Activated CD4-positive, alpha-beta T cell treated with anti-CD3 and anti-CD28 coated beads, Interleukin-2, amount 10 ng/mL, durations not matched to agents 24 days and 14 days (primary cell): Measurements from ENCODE around the gene CEPT1. TPM values are rescaled to one million over a fixed set of nuclear protein-coding genes. Genes with fewer than 3 reads are reported as not detected.
"Not testable (repeated sequence)": the region's sequence is repeated elsewhere in the genome, so short reads cannot be mapped to it uniquely, and the experiment has no call there.

Experiments used
- DNase-seq: peaks from one replicate; pipeline ENCODE4 v3.0.0; 2022
- H3K27ac Mint-ChIP-seq: one replicate; pipeline ENCODE4 v1.8.0; 2022; ENCODE audit warnings: mild to moderate bottlenecking, mixed read lengths
- H3K27me3 Mint-ChIP-seq: one replicate; pipeline ENCODE4 v1.8.0; 2022; ENCODE audit warnings: mixed read lengths
- H3K36me3 Mint-ChIP-seq: one replicate; pipeline ENCODE4 v1.8.0; 2022; ENCODE audit warnings: low read depth, mild to moderate bottlenecking, mixed read lengths
- H3K4me1 Mint-ChIP-seq: one replicate; pipeline ENCODE4 v1.8.0; 2021; ENCODE audit warnings: mixed read lengths
- H3K4me3 Mint-ChIP-seq: one replicate; pipeline ENCODE4 v1.8.0; 2022; ENCODE audit warnings: mild to moderate bottlenecking, moderate library complexity, mixed read lengths
- H3K9me3 Mint-ChIP-seq: one replicate; pipeline ENCODE4 v1.8.0; 2021; ENCODE audit warnings: mixed read lengths
- intact Hi-C: fragments of 100-400 bp; cut with micrococcal nuclease; formaldehyde crosslinking; loops from one replicate; pipeline ENCODE4 v1.15.1; 2023
- total RNA-seq: library from RNA; stranded (reverse); gene quantifications from 2 replicates; pipeline ENCODE4 v1.2.3, GENCODE V29; 2022

CEPT1 gene
- 32.4 and 32.9 TPM in 2 replicates for total RNA-seq

GRCh38 chr1:111139956-111140679, at the start of gene CEPT1, which contains the start of gene DRAM2:
Gene CEPT1 (plus strand): TSS chr1:111140223. CDS start chr1:111147715, 7,492 bp downstream.
Gene DRAM2 (minus strand): TSS chr1:111140093. CDS start chr1:111131554, 8,539 bp downstream.
- H3K9me3 Mint-ChIP-seq: no peaks in the 10 kb centered on the region
- no peaks in the 10 kb centered on the region for H3K27me3 Mint-ChIP-seq
- peaks cover 33% of the 10 kb centered on the region for H3K4me1 Mint-ChIP-seq
- peak within 1 kb of the TSS; percentile 92 for H3K4me3 Mint-ChIP-seq
- intact Hi-C loops: loop anchor here (1.0 to 10.0 kb wide), 7 partner anchors 61 to 617 kb away; partner anchors contain the start of genes ATP5PB, CD53, DDX20 and DENND2D
- peak within 1 kb of the TSS; percentile 95 for H3K27ac Mint-ChIP-seq
- peaks cover 26% of the 10 kb centered on the region for H3K36me3 Mint-ChIP-seq
- peak; percentile 98 for DNase-seq

- intact Hi-C loops, H3K27me3 Mint-ChIP-seq, H3K27ac Mint-ChIP-seq, H3K4me3 Mint-ChIP-seq, H3K4me1 Mint-ChIP-seq, DNase-seq, H3K36me3 Mint-ChIP-seq: not testable (repeated sequence)
- H3K9me3 Mint-ChIP-seq: peaks cover 39% of the 10 kb centered on the region
These were observed 44.6 kb upstream of the CEPT1 start for GRCh38 chr1:111095421-111095820.

GRCh38 chr1:111097356-111098099, 42.5 kb upstream of the CEPT1 start:
- Mint-ChIP-seq H3K27me3 (peaks cover 6% of the 10 kb centered on the region), H3K4me1 (no peaks in the 10 kb centered on the region), H3K4me3 (no peak overlapping the region), H3K27ac (no peak overlapping the region), H3K9me3 (peaks cover 49% of the 10 kb centered on the region), H3K36me3 (no peaks in the 10 kb centered on the region)
- intact Hi-C loops: no loop called here
- DNase-seq: no peak

GRCh38 chr1:111099289-111099688, 40.7 kb upstream of the CEPT1 start:
- Mint-ChIP-seq H3K27me3 (peaks cover 2% of the 10 kb centered on the region), H3K4me3 (no peak overlapping the region), H3K27ac (no peak overlapping the region), H3K9me3 (peaks cover 40% of the 10 kb centered on the region), H3K36me3 (no peaks in the 10 kb centered on the region), H3K4me1 (no peaks in the 10 kb centered on the region)
- DNase-seq: no peak
- intact Hi-C loops: no loop called here

GRCh38 chr1:111101854-111102642, 38.0 kb upstream of the CEPT1 start:
- peaks cover 36% of the 10 kb centered on the region for H3K9me3 Mint-ChIP-seq
- DNase-seq: no peak
- H3K27me3 Mint-ChIP-seq: peaks cover 4% of the 10 kb centered on the region
- no peaks in the 10 kb centered on the region for H3K36me3 Mint-ChIP-seq
- no peak overlapping the region for H3K27ac Mint-ChIP-seq
- no peak overlapping the region for H3K4me3 Mint-ChIP-seq
- H3K4me1 Mint-ChIP-seq: no peaks in the 10 kb centered on the region
- intact Hi-C loops: no loop called here

GRCh38 chr1:111104981-111105380, 35.0 kb upstream of the CEPT1 start:
- no peak overlapping the region for H3K4me3 Mint-ChIP-seq
- peaks cover 4% of the 10 kb centered on the region for H3K36me3 Mint-ChIP-seq
- no peaks in the 10 kb centered on the region for H3K4me1 Mint-ChIP-seq
- peaks cover 4% of the 10 kb centered on the region for H3K27me3 Mint-ChIP-seq
- no peak overlapping the region for H3K27ac Mint-ChIP-seq
- H3K9me3 Mint-ChIP-seq: peaks cover 34% of the 10 kb centered on the region
- intact Hi-C loops: no loop called here
- no peak for DNase-seq

- Mint-ChIP-seq H3K4me3 (no peak overlapping the region), H3K27me3 (peaks cover 1% of the 10 kb centered on the region), H3K27ac (no peak overlapping the region), H3K36me3 (peaks cover 15% of the 10 kb centered on the region), H3K9me3 (peaks cover 12% of the 10 kb centered on the region), H3K4me1 (no peaks in the 10 kb centered on the region)
- intact Hi-C loops: no loop called here
- DNase-seq: no peak
These were observed 29.7 kb upstream of the CEPT1 start for GRCh38 chr1:111110197-111110899.

- DNase-seq: no peak
- no peak overlapping the region for H3K27ac Mint-ChIP-seq
- no peaks in the 10 kb centered on the region for H3K27me3 Mint-ChIP-seq
- peaks cover 37% of the 10 kb centered on the region for H3K36me3 Mint-ChIP-seq
- intact Hi-C loops: no loop called here
- H3K4me3 Mint-ChIP-seq: no peak overlapping the region
- no peaks in the 10 kb centered on the region for H3K4me1 Mint-ChIP-seq
- H3K9me3 Mint-ChIP-seq: no peaks in the 10 kb centered on the region
These were observed 23.5 kb upstream of the CEPT1 start for GRCh38 chr1:111116496-111116895.

- H3K4me1 Mint-ChIP-seq: peaks cover 14% of the 10 kb centered on the region
- no peaks in the 10 kb centered on the region for H3K27me3 Mint-ChIP-seq
- H3K36me3 Mint-ChIP-seq: peaks cover 53% of the 10 kb centered on the region
- no peak for DNase-seq
- no peak overlapping the region for H3K4me3 Mint-ChIP-seq
- H3K9me3 Mint-ChIP-seq: no peaks in the 10 kb centered on the region
- intact Hi-C loops: no loop called here
- H3K27ac Mint-ChIP-seq: no peak overlapping the region
These were observed 13.7 kb upstream of the CEPT1 start for GRCh38 chr1:111126354-111126753.

GRCh38 chr1:111127923-111128643, 11.9 kb upstream of the CEPT1 start:
- Mint-ChIP-seq H3K4me1 (peaks cover 20% of the 10 kb centered on the region), H3K4me3 (peak overlapping the region; percentile 12), H3K9me3 (no peaks in the 10 kb centered on the region), H3K27me3 (no peaks in the 10 kb centered on the region), H3K36me3 (peaks cover 50% of the 10 kb centered on the region), H3K27ac (no peak overlapping the region)
- DNase-seq: no peak
- intact Hi-C loops: no loop called here

GRCh38 chr1:111129376-111129775, 10.6 kb upstream of the CEPT1 start:
- no peaks in the 10 kb centered on the region for H3K27me3 Mint-ChIP-seq
- intact Hi-C loops: no loop called here
- H3K9me3 Mint-ChIP-seq: no peaks in the 10 kb centered on the region
- H3K4me3 Mint-ChIP-seq: no peak overlapping the region
- H3K4me1 Mint-ChIP-seq: peaks cover 22% of the 10 kb centered on the region
- no peak overlapping the region for H3K27ac Mint-ChIP-seq
- H3K36me3 Mint-ChIP-seq: peaks cover 43% of the 10 kb centered on the region
- DNase-seq: no peak

GRCh38 chr1:111131693-111132092, 8.3 kb upstream of the CEPT1 start:
- intact Hi-C loops: no loop called here
- Mint-ChIP-seq H3K36me3 (peaks cover 44% of the 10 kb centered on the region), H3K4me1 (peaks cover 22% of the 10 kb centered on the region), H3K4me3 (no peak overlapping the region), H3K27me3 (no peaks in the 10 kb centered on the region), H3K9me3 (no peaks in the 10 kb centered on the region), H3K27ac (no peak overlapping the region)
- DNase-seq: no peak

GRCh38 chr1:111133866-111134265, 6.2 kb upstream of the CEPT1 start:
- no peak overlapping the region for H3K4me3 Mint-ChIP-seq

More at GRCh38 chr1:111133866-111134265, 6.2 kb upstream of the CEPT1 start:
- peaks cover 21% of the 10 kb centered on the region for H3K4me1 Mint-ChIP-seq
- H3K27ac Mint-ChIP-seq: no peak overlapping the region
- intact Hi-C loops: no loop called here
- no peaks in the 10 kb centered on the region for H3K9me3 Mint-ChIP-seq
- DNase-seq: no peak
- no peaks in the 10 kb centered on the region for H3K27me3 Mint-ChIP-seq
- peaks cover 44% of the 10 kb centered on the region for H3K36me3 Mint-ChIP-seq
